ENCODE data around the gene NUDT3.

The NUDT3 gene

GRCh38 chr6:34239500-34239825 is 153.0 kb downstream of the NUDT3 start:
- DNase-seq (ENCODE audit: low read depth, low spot score), result no peak

GRCh38 chr6:34238585-34239499 is 153.6 kb downstream of the NUDT3 start:
- no peak for DNase-seq (ENCODE audit: low read depth, low spot score)

- no peak for DNase-seq (ENCODE audit: low read depth, low spot score)
Observed at GRCh38 chr6:34237722-34238584, 154.5 kb downstream of the NUDT3 start.

GRCh38 chr6:34237316-34237721 is 155.2 kb downstream of the NUDT3 start:
- DNase-seq (ENCODE audit: low read depth, low spot score), result no peak

GRCh38 chr6:34236443-34237315 is 155.8 kb downstream of the NUDT3 start, which contains the start of gene HMGA1:
Gene HMGA1, plus strand, starts transcription at chr6:34236873. Its CDS starts 3,908 bp downstream, at chr6:34240781.
- DNase-seq (ENCODE audit: low read depth, low spot score), result no peak

- no peak for DNase-seq (ENCODE audit: low read depth, low spot score)
Observed at GRCh38 chr6:34236131-34236442, 156.4 kb downstream of the NUDT3 start.

- DNase-seq (ENCODE audit: low read depth, low spot score), result peak; percentile 90
Observed at GRCh38 chr6:34235307-34236130, 156.9 kb downstream of the NUDT3 start.

- DNase-seq (ENCODE audit: low read depth, low spot score), result no peak
Observed at GRCh38 chr6:34234667-34235306, 157.7 kb downstream of the NUDT3 start.

GRCh38 chr6:34233867-34234266 is 158.6 kb downstream of the NUDT3 start:
- DNase-seq (ENCODE audit: low read depth, low spot score), result no peak

- DNase-seq (ENCODE audit: low read depth, low spot score), result no peak
Observed at GRCh38 chr6:34232901-34233300, 159.6 kb downstream of the NUDT3 start.

- DNase-seq (ENCODE audit: low read depth, low spot score), result no peak
Observed at GRCh38 chr6:34231566-34232336, 160.7 kb downstream of the NUDT3 start.

- no peak for DNase-seq (ENCODE audit: low read depth, low spot score)
Observed at GRCh38 chr6:34230653-34231371, 161.7 kb downstream of the NUDT3 start.

GRCh38 chr6:34229877-34230276 is 162.6 kb downstream of the NUDT3 start:
- no peak for DNase-seq (ENCODE audit: low read depth, low spot score)
